Prostate gland (tissue), 2 donors: ENCODE results near the gene GCHFR.

Source experiments
- CTCF ChIP-seq, 4 experiments: fragments of 200-600 bp in 2 of 4; fragments of 450-650 bp in 2 of 4; sonication (generic) in 2 of 4; IDR thresholded peaks; 1 replicate in 3 of 4; 2 replicates in 1 of 4; pipeline ENCODE4 v1.5.1; 2016 to 2019; ENCODE audit warnings: antibody characterized with exemption in 4 of 4, mild to moderate bottlenecking in 2 of 4, moderate library complexity in 2 of 4
- POLR2A ChIP-seq: fragments of 450-650 bp; IDR thresholded peaks from one replicate; pipeline ENCODE4 v1.6.1; 2016; ENCODE audit warnings: antibody characterized with exemption, mild to moderate bottlenecking

- TF ChIP-seq CTCF (IDR thresholded peaks at IDR 0.05) (no peak), POLR2A (no peak)
Observed at GRCh38 chr15:40796512-40796911, 32.6 kb downstream of the GCHFR start.
